HepG2 (cell line): ENCODE data around the gene ZBTB7B. TPM values are rescaled to one million over a fixed set of nuclear protein-coding genes. Genes with fewer than 3 reads are reported as not detected.
A peak's percentile ranks its signal among the peaks of the same experiment; 100 is the strongest.

Experiments used
- ATAC-seq: fragments of 200-7000 bp; cut with Tn5 transposase; 3 replicates; pipeline ENCODE4 v1.9.1; 2020; ENCODE audit warnings: mild to moderate bottlenecking, moderate library complexity
- BruUV-seq: library from RNA; stranded (reverse); fragments of 400-500 nt; replicated peaks from 2 replicates; lab custom pipeline; 2021; lab: Mats Ljungman, UMichigan
- CTCF ChIA-PET: fragments of 300-600 bp; formaldehyde crosslinking; extraction: SDS; loops from one replicate; lab custom pipeline; 2021; ENCODE audit warnings: low total read pairs, inconsistent platforms, low intra/inter-chr PET ratio; lab: Yijun Ruan, JAX
- POLR2A ChIA-PET: fragments of 350-600 bp; sonication (Branson Sonifier 250); formaldehyde crosslinking; loops from one replicate; lab custom pipeline; 2020; ENCODE audit warnings: antibody characterized with exemption, inconsistent platforms; lab: Yijun Ruan, JAX
- DNase-seq: peaks from one replicate; pipeline ENCODE4 v3.0.0-alpha.2; 2015; ENCODE audit warnings: low spot score
- FAIRE-seq: peaks from 3 replicates; lab custom pipeline; 2011; peaks lifted over from hg19 to GRCh38; lab: Jason Lieb, UNC
- H2AFZ ChIP-seq: one replicate; pipeline ENCODE4 v1.6.1; 2011; ENCODE audit warnings: low read length, inconsistent platforms
- H3K27ac ChIP-seq: fragments of 300-600 bp; 3 replicates; pipeline ENCODE4 v1.8.0; 2011; ENCODE audit warnings: mixed run types, mild to moderate bottlenecking, mixed read lengths, low read length, inconsistent platforms; ENCODE audit not compliant: insufficient read depth; ENCODE audit errors: extremely low read length
- H3K27me3 ChIP-seq, 2 experiments: fragments of 200-600 bp in 1 of 2; 2 replicates in 1 of 2; 3 replicates in 1 of 2; pipeline versions ENCODE4 v1.6.0 to v1.8.0; 2011; ENCODE audit warnings: low read length in 2 of 2, mild to moderate bottlenecking in 2 of 2, moderate library complexity in 2 of 2, inconsistent platforms in 1 of 2; ENCODE audit not compliant: insufficient read depth in 2 of 2, control insufficient read depth in 1 of 2
- H3K36me3 ChIP-seq, 2 experiments: fragments of 200-600 bp in 1 of 2; replicated peaks in 1 of 2; 2 replicates in 1 of 2; 3 replicates in 1 of 2; pipeline versions ENCODE4 v1.5.1 to v1.8.0; 2011; ENCODE audit warnings: low read length in 2 of 2, inconsistent platforms in 1 of 2; ENCODE audit not compliant: insufficient read depth in 2 of 2, control insufficient read depth in 1 of 2
- H3K4me1 ChIP-seq: 2 replicates; pipeline ENCODE4 v1.5.1; 2012; ENCODE audit warnings: low read length, inconsistent platforms; ENCODE audit not compliant: insufficient read depth
- H3K4me2 ChIP-seq: 2 replicates; pipeline ENCODE4 v1.6.0; 2011; ENCODE audit warnings: low read depth, low read length, inconsistent platforms
- H3K4me3 ChIP-seq, 3 experiments: fragments of 200-600 bp in 1 of 3; sonication (generic), shearing (Covaris generic) in 1 of 3; replicated peaks in 1 of 3; 2 replicates each; pipeline ENCODE4 v1.5.1; 2011 to 2016; ENCODE audit warnings: low read length in 3 of 3, inconsistent platforms in 2 of 3, low read depth in 2 of 3, mild to moderate bottlenecking in 2 of 3, control low read depth in 1 of 3, mixed read lengths in 1 of 3; ENCODE audit not compliant: insufficient read depth in 1 of 3
- H3K79me2 ChIP-seq: one replicate; pipeline ENCODE4 v1.6.1; 2011; ENCODE audit warnings: low read length, inconsistent platforms; ENCODE audit not compliant: insufficient read depth
- H3K9ac ChIP-seq: 2 replicates; pipeline ENCODE4 v1.6.0; 2011; ENCODE audit warnings: mild to moderate bottlenecking, low read depth, low read length, inconsistent platforms; ENCODE audit not compliant: insufficient read depth
- H3K9me3 ChIP-seq: 2 replicates; pipeline ENCODE4 v1.5.1; 2012; ENCODE audit warnings: mild to moderate bottlenecking, low read length
- H4K20me1 ChIP-seq: 2 replicates; pipeline ENCODE4 v1.6.0; 2011; ENCODE audit warnings: inconsistent platforms, mild to moderate bottlenecking, low read length, moderate library complexity; ENCODE audit not compliant: insufficient read depth
- ARNTL ChIP-seq: sonication (generic); formaldehyde crosslinking; IDR thresholded peaks from 2 replicates; pipeline ENCODE4 v1.4.0; 2020; ENCODE audit warnings: mild to moderate bottlenecking, missing genetic modification reagents
- CENPBD1 ChIP-seq: sonication (generic); formaldehyde crosslinking; IDR thresholded peaks from 2 replicates; pipeline ENCODE4 v1.8.0; 2022; ENCODE audit warnings: missing genetic modification reagents, low read depth, mild to moderate bottlenecking, borderline replicate concordance
- RBFOX2 ChIP-seq: fragments of 200-400 bp; formaldehyde crosslinking; IDR thresholded peaks from 2 replicates; pipeline ENCODE4 v1.6.1; 2017; ENCODE audit warnings: low read depth, mild to moderate bottlenecking, low read length
- ZNF20 ChIP-seq: sonication (generic); formaldehyde crosslinking; IDR thresholded peaks from 2 replicates; pipeline ENCODE4 v1.4.0; 2020; ENCODE audit warnings: mild to moderate bottlenecking, moderate library complexity, missing genetic modification reagents
- ZNF496 ChIP-seq: sonication (generic); formaldehyde crosslinking; IDR thresholded peaks from 2 replicates; pipeline ENCODE4 v1.8.1; 2023; ENCODE audit warnings: mild to moderate bottlenecking, moderate library complexity, missing genetic modification reagents; ENCODE audit not compliant: insufficient replicate concordance
- ZNF607 ChIP-seq: sonication (generic); formaldehyde crosslinking; IDR thresholded peaks from 2 replicates; pipeline ENCODE4 v1.5.1; 2020; ENCODE audit warnings: missing genetic modification reagents, mild to moderate bottlenecking, borderline replicate concordance
- ZNF616 ChIP-seq: sonication (generic); formaldehyde crosslinking; IDR thresholded peaks from 2 replicates; pipeline ENCODE4 v1.5.0; 2020; ENCODE audit warnings: low read depth, mild to moderate bottlenecking, missing genetic modification reagents
- ZNF790 ChIP-seq: sonication (generic); formaldehyde crosslinking; IDR thresholded peaks from 2 replicates; pipeline ENCODE4 v1.8.0; 2022; ENCODE audit warnings: missing genetic modification reagents, mild to moderate bottlenecking, borderline replicate concordance
- WGBS: methylation state at CpG from one replicate; pipeline ENCODE4 v1.1.6; 2017; ENCODE audit warnings: low lambda C conversion rate; 5-methylcytosine and 5-hydroxymethylcytosine counted together
- in situ Hi-C: cut with HindIII; loops from 2 replicates; pipeline ENCODE4 v1.10.0; 2017; ENCODE audit warnings: low pct_unique_long_range_greater_than_20kb; ENCODE audit not compliant: extremely low pct_ligation_motif_present
- intact Hi-C: fragments of 100-400 bp; cut with micrococcal nuclease; formaldehyde crosslinking; loops from one replicate; pipeline ENCODE4 v1.10.0; 2022; ENCODE audit not compliant: unreplicated experiment
- polyA plus RNA-seq, 8 experiments: library from polyadenylated mRNA; depleted of rRNA in 3 of 8; stranded (reverse) in 7 of 8; unstranded in 1 of 8; fragments of >200 nt; fragmentation: Illumina TruSeq in 4 of 8; extraction: Trizol in 4 of 8; gene quantifications; 2 replicates each; pipeline versions ENCODE4 v1.2.1 to v1.2.3, GENCODE V29; 2011 to 2016; ENCODE audit warnings: low read depth in 4 of 8, missing spikeins in 1 of 8, mixed read lengths in 1 of 8; ENCODE audit not compliant: insufficient read depth in 1 of 8
- total RNA-seq, 5 experiments: library from RNA; depleted of rRNA; stranded (reverse); fragments of >200 nt; fragmentation: Illumina TruSeq; extraction: Trizol; gene quantifications; 2 replicates each; pipeline ENCODE4 v1.2.3, GENCODE V29; 2016; ENCODE audit warnings: low read depth in 1 of 5
- TF ChIP-seq, protein P1 (sequence below): sonication (generic); formaldehyde crosslinking; IDR thresholded peaks from 2 replicates; pipeline ENCODE4 v1.4.0; 2020; ENCODE audit warnings: mild to moderate bottlenecking, missing genetic modification reagents
- TF ChIP-seq, protein P2 (sequence below): sonication (generic); formaldehyde crosslinking; IDR thresholded peaks from 2 replicates; pipeline ENCODE4 v1.5.1; 2020; ENCODE audit warnings: missing genetic modification reagents, mild to moderate bottlenecking, borderline replicate concordance
- TF ChIP-seq, protein P3 (sequence below): sonication (generic); formaldehyde crosslinking; IDR thresholded peaks from 2 replicates; pipeline ENCODE4 v1.5.1; 2020; ENCODE audit warnings: mild to moderate bottlenecking, missing genetic modification reagents, moderate library complexity
- TF ChIP-seq, protein P4 (sequence below): fragments of 450-650 bp; IDR thresholded peaks from 2 replicates; pipeline ENCODE4 v1.6.1; 2017; ENCODE audit warnings: mild to moderate bottlenecking

The ZBTB7B gene
- total and polyA plus RNA-seq, 2 of the 13 experiments (the other 11 are each of a cell fraction or from before 2014, with no cell fraction given): 15.5 to 17.5 TPM

DNA sequence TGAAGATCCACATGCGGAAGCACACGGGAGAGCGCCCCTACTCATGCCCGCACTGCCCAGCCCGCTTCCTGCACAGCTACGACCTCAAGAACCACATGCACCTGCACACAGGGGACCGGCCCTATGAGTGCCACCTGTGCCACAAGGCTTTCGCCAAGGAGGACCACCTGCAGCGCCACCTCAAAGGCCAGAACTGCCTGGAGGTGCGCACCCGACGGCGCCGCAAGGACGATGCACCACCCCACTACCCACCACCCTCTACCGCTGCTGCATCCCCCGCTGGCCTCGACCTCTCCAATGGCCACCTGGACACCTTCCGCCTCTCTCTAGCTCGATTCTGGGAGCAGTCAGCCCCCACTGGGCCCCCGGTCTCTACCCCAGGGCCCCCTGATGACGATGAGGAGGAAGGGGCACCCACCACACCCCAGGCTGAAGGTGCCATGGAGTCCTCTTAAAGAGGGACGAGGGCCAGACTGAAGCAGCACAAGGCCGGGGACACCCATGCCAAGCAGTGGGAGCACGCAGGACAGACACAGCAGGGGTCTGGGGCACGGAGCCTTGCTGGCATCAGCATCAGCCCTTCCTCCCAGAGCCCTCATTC is 13.7 kb downstream of the ZBTB7B start (continued):
- TF ChIP-seq, protein P1, sequence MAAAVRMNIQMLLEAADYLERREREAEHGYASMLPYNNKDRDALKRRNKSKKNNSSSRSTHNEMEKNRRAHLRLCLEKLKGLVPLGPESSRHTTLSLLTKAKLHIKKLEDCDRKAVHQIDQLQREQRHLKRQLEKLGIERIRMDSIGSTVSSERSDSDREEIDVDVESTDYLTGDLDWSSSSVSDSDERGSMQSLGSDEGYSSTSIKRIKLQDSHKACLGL (CRISPR knock-in tag): no peak
- TF ChIP-seq ZNF20 (CRISPR knock-in tag): no peak
- TF ChIP-seq RBFOX2: peak; percentile 60; the same call in 1 of the 2 replicates
- no peak for TF ChIP-seq ZNF496 (CRISPR knock-in tag)

GRCh38 chr1:155017041-155017945 is 14.7 kb downstream of the ZBTB7B start:
- Histone ChIP-seq H3K9ac (peak overlapping the region; percentile 32; the same call in 1 of the 2 replicates), H4K20me1 (peaks cover 6% of the 10 kb centered on the region; the same call in 1 of the 2 replicates), H3K27me3 (no peaks in the 10 kb centered on the region), H3K79me2 (peaks cover 2% of the 10 kb centered on the region), H3K27ac (peak overlapping the region; percentile 74), H3K4me1 (peaks cover 43% of the 10 kb centered on the region), H3K4me2 (peak overlapping the region; percentile 79), H3K4me3 (peak overlapping the region in 2 of 3 experiments; percentile 48 to 61; a peak in 5 of 6 replicates), H2AFZ (no peak overlapping the region), H3K9me3 (no peaks in the 10 kb centered on the region), H3K36me3 (peaks cover 6 to 26% of the 10 kb centered on the region in 2 experiments; a peak in 4 of 5 replicates)
- intact Hi-C loops (loop anchor here (1.0 kb wide), 3 partner anchors 16 to 111 kb away; partner anchors contain the start of gene SHC1), in situ Hi-C loops (no loop called here)
- POLR2A ChIA-PET: interaction anchor here (0.6 to 8.2 kb wide), 17 partner anchors 9 to 109 kb away, joined by 3 to 90 read pairs (median 7); partner anchors contain the start of genes ADAM15, FLAD1, PBXIP1 and PYGO2
- BruUV-seq: no TSS peak
- 32% methylated on average over 6 of the region's 49 CpGs for WGBS
- CTCF ChIA-PET: interaction anchor here (0.6 to 2.8 kb wide), 17 partner anchors 13 to 111 kb away, joined by 3 to 54 read pairs (median 7); partner anchors contain the start of genes CKS1B, FLAD1, LENEP and PBXIP1
- DNase-seq (peak; percentile 88), ATAC-seq (peak; percentile 88), FAIRE-seq (peak; percentile 18)
- peak; percentile 34; the same call in 1 of the 2 replicates for TF ChIP-seq ARNTL (CRISPR knock-in tag)
- TF ChIP-seq, protein P2, sequence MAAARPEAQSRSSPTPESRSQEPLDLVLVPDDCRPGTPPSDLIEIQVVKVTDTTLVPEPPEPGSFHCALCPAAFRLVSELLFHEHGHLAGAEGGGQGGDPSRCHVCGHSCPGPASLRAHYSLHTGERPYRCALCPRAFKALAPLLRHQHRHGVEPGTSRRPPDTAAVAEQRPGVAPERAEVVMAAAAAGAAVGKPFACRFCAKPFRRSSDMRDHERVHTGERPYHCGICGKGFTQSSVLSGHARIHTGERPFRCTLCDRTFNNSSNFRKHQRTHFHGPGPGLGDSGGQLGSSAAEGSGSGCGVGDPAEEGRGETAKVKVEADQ (CRISPR knock-in tag): peak; percentile 79; the same call in 1 of the 2 replicates
- peak; percentile 44; the same call in 1 of the 2 replicates for TF ChIP-seq ZNF607 (CRISPR knock-in tag)
- TF ChIP-seq, protein P3, sequence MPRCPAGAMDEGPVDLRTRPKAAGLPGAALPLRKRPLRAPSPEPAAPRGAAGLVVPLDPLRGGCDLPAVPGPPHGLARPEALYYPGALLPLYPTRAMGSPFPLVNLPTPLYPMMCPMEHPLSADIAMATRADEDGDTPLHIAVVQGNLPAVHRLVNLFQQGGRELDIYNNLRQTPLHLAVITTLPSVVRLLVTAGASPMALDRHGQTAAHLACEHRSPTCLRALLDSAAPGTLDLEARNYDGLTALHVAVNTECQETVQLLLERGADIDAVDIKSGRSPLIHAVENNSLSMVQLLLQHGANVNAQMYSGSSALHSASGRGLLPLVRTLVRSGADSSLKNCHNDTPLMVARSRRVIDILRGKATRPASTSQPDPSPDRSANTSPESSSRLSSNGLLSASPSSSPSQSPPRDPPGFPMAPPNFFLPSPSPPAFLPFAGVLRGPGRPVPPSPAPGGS (CRISPR knock-in tag): peak; percentile 62
- TF ChIP-seq ZNF790 (CRISPR knock-in tag): no peak
- TF ChIP-seq, protein P4, sequence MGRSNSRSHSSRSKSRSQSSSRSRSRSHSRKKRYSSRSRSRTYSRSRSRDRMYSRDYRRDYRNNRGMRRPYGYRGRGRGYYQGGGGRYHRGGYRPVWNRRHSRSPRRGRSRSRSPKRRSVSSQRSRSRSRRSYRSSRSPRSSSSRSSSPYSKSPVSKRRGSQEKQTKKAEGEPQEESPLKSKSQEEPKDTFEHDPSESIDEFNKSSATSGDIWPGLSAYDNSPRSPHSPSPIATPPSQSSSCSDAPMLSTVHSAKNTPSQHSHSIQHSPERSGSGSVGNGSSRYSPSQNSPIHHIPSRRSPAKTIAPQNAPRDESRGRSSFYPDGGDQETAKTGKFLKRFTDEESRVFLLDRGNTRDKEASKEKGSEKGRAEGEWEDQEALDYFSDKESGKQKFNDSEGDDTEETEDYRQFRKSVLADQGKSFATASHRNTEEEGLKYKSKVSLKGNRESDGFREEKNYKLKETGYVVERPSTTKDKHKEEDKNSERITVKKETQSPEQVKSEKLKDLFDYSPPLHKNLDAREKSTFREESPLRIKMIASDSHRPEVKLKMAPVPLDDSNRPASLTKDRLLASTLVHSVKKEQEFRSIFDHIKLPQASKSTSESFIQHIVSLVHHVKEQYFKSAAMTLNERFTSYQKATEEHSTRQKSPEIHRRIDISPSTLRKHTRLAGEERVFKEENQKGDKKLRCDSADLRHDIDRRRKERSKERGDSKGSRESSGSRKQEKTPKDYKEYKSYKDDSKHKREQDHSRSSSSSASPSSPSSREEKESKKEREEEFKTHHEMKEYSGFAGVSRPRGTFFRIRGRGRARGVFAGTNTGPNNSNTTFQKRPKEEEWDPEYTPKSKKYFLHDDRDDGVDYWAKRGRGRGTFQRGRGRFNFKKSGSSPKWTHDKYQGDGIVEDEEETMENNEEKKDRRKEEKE: no peak
- TF ChIP-seq CENPBD1 (CRISPR knock-in tag): no peak
- TF ChIP-seq ZNF616 (CRISPR knock-in tag): no peak
